GM18909 (cell line): Measurements from ENCODE around the gene SLC25A13.

Experiments used
- ATAC-seq: cut with Tn5 transposase; IDR thresholded peaks from one replicate; pipeline ENCODE4 v1.9.1; 2021; ENCODE audit warnings: mild to moderate bottlenecking; ENCODE audit not compliant: unreplicated experiment, poor library complexity

Gene SLC25A13

DNA sequence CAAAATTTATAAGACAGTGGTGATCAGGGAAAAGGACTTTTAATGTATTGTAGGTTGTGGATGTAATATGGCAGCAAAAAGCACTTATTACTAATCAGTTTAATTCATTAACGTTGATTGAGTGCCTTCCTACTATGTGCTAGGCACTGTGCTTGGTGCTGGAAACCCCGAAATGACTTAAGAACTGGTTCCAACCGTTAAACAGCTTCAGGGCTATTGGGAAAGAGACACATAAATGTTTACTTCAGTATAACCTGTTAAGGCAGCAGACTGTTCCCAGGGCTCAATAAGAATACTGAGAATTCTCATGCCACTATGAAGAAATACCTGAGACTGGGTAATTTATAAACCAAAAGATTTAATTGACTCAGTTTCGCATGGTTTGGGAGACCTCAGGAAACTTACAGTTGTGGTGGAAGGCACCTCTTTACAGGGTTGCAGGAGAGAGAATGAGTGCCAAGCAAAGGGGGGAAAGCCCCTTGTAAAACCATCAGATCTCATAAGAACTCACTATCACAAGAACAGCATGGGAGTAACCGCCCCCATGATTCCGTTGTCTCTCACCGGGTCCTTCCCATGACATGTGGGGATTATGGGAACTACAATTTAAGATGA, 1.1 kb upstream of the SLC25A13 start:
- ATAC-seq = no peak

DNA sequence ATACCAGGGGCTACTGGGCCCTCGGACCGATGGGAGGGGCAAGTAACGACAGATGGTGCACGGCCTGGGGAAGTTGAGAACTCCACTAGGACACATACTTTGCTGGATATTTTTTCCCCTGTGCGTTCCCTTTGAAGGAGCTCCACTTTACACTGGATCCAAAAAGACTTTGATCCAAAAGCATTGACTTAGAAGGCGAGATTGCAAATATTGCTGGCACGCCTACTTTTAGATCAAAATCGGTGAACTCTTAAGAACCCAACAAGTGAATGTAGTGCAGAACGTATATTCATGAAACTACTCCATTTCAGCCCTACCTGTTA, 436 bp upstream of the SLC25A13 start:
- no peak for ATAC-seq

DNA sequence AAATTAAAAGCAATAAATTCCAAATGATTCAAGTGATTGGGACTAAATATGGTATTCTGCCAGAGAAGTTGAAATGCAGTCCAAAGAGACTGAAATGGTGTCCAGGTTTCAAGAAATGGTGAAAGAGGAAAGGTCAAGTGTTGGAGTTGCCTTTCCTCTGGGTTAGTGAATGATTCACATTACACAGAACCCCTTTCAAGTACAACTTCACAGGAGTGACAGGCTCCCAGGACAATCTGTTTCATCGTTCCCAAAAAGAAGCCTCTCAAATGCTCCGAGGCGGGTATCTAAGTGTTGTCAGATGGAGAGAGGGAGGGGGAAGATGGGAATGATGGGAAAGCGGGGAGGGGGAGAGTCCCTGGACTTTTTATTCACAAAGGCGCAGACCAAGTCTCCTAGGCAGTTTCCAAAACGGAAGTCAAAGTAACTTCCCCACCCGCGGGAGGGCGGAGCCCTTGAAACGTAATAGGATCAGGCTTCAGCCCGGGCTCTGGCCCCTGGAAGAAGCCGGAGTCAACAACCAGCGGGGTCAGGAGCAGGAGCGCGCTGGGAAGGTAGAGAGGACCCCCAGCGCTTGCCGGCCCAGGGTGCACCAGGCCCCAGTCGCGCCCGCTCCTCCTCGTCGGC, 754 bp downstream of the SLC25A13 start:
- ATAC-seq = peak; percentile 45

DNA sequence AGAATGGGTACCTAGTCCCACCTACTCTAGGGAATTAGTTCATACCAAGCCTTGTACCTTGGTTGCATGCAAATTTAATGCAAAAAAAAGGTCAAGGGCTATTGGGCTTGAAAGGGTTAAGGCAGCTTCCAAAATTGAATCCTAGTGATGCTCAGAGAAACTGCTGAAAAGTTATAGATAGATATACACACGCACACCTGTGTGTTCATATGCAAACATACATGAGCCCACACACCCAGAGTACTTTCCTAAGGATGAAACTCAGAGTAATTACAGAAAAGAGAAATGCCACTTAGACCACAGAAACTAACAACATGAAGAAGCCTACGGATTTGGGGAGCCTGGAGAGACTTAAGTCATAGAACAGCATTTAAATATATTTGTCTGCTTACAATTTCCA, 1.5 kb downstream of the SLC25A13 start:
- peak; percentile 40 for ATAC-seq

DNA sequence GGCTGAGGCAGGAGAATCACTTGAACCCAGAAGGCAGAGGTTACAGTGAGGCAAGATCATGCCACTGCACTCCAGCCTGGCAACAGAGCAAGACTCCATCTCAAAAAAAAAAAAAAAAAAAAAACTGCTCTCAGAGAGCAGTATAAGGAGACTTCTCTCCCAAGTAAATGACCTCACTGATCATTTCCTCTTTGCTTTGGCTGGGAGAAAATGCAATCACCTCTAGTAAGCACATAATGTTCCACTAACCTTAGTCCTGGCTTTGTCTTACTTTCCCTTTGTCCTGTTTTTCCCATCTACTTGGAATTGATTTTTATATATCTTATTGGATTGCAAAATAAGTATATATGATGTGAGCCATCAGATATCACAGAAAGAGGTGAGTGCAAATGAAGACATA, 2.5 kb downstream of the SLC25A13 start:
- no peak for ATAC-seq

DNA sequence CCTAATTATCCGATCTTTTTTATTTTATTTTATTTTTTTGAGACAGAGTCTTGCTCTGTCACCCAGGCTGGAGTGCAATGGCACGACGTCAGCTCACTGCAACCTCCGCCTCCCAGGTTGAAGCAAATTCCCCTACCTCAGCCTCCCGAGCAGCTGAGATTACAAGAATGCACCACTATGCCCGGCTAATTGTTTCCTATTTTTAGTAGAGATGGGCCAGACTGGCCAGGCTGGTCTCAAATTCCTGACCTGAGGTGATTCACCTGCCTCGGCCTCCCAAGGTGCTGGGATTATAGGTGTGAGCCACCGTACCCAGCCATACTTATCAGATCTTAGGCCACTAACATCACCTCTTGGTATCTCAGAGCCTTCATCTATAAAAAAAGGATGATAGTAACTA, 4.9 kb downstream of the SLC25A13 start:
- ATAC-seq = no peak

DNA sequence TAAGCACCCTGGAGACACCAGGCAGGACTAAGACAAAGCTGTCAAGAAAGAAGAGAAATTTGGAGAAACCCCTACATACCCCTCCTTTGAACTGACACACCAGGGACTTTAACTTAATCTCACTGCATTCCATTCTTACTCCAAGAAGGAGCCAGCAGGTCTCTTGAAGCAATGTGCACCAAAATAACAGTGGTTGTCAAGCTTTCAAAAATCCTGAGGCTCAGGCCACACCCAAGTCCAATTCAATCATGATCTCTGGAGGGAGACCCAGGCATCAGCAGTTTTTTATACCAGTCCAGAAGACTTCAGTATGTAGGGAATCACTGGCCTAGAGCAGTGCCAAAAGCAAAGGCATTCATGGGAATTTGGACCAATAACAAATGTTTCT, 6.8 kb downstream of the SLC25A13 start:
- ATAC-seq = no peak

DNA sequence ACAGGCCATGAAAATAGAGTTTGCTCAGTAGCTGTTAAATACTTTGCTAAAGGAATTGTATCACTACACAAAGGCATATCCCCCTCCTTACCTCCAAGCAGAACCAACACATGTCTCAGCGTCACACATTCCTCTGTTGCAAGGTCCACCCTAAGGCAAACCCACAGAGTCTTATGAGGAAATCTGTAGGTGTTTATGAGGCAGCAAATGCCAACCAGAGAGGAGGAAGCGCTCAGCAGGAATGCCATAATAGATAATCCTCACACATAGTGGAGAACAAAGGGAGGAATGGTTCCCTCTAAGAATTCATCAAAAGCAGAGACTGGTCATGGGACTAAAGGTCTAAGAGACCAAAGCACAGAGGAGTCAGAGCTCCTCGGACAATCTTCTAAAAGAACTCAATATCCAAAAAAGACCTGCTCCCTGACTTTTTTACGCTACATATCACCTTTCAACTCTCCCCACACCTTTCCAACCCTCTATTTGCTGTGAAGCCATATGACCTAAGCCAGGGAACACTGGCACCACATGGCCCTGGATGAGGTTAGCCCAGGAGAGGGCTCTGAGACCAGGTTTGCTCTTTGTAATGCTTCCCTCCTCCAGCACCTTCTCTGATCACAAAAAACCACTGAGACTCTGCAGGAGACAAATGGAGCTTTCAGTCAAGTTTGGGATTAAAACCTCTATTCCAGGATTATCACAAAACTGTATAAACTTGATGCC, 7.3 kb downstream of the SLC25A13 start:
- no peak for ATAC-seq

DNA sequence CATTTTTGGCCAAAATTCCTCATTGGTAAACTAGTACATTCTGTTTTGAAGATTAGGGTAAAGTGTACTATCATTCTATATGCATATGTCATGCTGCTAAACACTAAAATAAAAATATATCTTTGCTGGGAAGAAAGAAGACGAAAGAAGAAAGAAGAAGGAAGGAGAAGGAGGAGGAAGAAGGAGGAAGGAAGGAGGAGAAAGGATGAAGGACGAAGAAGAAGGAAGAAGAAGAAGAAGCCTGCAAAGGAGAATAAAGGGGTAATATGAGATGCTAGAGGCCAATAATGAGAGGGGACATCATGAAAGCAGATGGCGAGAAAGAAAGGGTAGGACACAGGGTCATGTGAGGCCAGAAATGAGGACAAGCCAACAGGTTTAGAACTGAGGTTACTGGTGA, 8.0 kb downstream of the SLC25A13 start:
- ATAC-seq = no peak

DNA sequence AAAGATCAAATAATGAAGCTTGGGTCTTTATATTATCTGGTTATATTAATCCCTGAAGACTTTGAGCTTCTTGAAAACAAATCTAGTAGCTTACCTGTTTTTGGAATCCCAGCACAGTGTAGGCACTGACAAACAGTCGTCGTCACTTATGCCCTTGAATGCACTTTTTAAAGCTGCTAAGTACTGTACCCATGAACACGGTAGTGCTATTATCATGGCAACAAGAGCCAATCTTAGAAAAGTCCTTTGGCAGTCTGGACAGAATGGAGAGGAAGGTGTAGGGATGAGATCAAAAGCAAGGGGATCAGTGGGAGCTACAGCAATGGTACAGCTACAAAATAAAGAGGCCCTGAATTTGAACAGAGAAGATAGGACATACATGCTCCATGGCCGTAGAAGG, 9.4 kb downstream of the SLC25A13 start:
- ATAC-seq = no peak

DNA sequence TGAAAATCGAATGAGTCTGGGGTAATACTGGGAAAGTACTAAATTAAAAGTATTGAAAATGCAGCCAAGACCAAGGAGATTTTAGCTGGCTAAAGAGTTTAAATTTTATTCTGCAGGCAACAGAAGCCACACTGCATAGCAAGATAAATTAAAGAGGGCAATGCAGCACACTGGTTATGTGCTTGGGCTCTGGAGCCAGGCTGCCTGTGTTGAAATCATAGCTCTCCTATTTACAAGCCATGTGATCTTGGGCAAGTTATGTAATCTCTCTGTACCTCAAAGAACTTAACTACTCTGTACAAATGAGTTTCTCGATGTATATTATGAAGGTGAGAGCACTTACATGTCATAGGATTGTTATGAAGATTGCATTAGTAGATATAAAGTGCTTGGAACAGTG, 9.9 kb downstream of the SLC25A13 start:
- no peak for ATAC-seq

DNA sequence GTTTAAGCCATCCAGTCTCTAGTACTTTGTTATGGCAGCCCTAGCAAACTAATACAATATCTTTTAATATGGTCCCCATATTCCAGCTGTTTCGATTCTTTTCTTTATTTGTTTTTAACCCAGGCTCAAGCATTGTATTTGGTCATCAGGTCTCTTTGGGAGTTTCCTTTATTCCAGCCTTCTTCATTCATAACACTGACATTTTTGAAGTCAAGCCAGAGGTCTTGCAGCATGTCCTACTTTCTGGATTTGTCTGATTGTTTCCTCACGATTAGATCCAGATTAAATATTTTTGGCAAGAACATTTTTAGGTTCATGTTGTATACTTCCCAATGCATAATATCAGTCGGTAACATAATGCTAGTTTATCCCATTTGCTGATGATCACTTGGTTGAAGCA, 11.8 kb downstream of the SLC25A13 start:
- no peak for ATAC-seq

DNA sequence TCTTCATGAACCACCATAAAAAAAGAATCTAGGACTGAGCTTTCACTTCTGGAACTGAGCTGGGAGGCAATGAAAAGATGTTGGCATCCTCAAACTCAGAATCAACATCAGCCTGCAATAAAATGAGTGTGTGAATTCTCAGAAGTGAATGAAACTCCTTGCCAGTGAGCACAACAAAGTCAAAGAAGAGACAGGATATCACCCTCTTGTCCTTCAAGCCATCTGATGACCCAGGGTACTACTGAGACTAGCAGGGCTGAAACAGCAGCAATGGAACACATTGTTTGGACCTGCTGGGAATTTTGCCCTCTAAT, 13.0 kb downstream of the SLC25A13 start:
- ATAC-seq = no peak

DNA sequence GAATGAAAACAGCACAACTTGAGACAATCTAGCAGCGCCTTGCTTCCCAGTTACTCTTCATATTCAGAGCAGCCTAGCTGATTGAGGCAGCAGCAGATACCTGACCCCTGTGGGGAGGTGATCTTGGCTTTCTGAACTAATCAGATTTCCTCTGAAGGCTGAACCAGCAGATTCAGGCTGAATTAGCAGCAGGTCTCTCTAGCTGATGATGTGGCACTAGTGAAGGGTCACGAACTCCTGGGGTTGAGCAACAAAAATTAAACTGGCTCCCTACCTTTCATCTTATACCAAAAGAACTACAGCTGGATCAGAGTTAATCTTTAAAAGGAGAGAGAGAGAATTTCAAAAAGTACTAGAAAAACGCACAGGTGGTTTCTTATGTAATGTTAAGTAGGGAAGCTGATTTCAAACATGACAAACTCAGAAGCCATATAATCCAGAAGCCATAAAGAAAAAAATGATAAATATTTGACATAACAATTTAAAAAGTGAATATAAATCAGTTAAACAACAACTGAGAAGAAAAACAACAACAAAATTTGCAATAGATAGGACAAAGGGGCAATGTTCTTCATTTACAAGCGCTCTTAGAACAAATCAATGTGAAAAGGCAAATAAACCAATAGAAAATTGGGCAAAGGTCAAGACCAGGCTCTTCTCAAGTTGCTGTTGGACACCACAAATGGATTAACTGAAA, 13.5 kb downstream of the SLC25A13 start:
- no peak for ATAC-seq

DNA sequence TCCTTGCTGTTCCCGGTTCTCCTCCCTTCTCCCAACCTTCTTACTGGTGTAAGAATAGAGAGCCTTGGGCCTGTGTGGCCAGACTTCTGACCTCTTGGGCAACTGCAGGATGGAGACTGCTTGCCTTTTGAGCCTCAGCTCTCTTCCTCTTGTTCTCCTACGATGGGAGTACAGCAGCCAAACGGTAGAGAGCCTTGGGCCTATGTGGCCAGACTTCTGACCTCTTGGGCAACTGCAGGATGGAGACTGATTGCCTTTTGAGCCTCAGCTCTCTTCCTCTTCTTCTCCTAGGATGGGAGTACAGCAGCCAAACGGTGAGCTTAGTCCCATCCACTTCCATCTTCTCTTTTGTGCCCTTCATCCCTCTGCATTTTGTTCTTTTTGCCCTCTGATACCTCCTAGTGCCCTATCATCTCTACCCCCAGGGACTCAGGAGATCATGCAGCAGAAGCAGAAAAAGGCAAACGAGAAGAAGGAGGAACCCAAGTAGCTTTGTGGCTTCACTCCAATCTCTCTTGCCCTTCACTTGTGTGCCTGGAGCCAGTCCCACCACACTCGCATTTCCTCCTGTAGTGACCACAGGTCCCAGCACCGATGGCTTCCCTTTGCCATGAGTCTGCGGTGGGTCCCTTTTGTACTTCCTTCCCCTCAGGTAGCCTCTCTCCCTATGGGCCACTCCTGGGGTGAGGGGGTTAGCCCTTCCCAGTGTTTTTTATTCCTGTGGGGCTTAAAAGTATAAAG, 15.3 kb downstream of the SLC25A13 start:
- ATAC-seq = no peak

DNA sequence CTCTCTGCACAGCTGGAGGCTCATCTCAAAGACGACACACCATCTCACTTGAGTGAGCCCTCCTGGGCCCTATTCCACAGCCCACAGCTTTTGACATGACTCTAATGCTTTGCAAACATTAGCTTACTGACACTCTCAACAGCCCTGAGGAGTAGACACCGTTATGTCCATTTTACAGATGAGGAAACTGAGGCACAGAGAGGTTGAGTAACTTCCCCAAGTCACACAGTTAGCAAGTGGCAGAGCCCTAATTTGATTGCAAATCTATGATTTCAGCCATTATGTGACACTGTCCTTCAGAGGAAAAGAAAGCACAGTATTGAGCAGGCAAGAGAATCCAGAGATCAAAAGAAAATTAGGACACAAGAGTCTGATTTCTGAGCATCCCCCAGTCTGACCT, 16.0 kb downstream of the SLC25A13 start:
- ATAC-seq = no peak

DNA sequence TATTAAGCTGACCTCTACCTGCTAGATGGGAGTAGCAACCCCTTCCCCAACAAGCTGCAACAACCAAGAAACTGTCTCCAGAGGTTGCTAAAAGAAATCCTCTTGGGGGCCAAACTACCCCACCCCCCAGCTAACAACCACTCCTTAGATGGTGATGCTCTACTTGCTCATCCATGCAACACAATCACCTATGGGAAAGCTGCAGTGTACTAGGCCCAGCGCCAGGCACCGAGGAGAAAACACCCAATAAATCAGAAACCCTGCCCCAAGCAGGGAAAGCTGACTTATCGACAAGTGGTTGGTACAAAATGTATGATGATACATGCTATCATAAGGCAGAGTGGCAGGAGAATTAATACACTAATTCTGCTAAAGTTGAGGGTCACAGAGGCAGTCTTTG, 17.3 kb downstream of the SLC25A13 start:
- ATAC-seq = no peak

DNA sequence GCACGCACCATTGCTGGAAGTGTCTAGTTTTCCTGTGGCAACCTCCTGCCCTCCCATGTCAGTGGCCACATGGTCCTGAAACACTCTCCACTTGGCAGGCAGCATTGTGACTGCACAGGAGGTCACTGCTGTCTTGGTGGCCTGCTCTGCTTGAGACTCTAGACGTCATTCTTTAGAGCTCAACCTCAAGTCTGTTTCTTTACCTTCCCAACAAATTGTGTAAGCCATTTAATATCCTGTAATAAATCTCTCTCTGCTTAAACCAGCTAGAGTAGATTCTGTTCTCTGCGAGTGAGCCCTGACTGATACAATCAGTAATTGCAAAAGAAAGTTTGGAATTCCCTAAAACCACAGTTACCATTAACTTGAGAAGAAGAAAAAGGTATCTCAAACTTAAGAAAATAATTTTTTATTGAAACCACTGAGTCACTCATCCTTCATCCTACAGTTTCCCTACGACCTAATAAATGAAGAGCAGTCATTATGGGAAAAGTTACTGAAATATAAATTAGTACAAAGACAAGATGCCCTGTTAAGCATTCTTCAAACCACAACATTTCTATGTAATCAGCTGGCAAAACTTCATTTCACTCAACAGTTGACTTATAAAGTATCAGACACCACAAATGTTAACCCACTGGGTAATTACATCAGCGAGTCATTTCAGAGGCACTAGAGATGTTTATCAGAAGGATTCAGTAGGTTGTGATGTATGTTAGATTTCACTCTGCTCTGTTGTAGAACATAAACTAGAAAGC, 18.0 kb downstream of the SLC25A13 start:
- peak; percentile 36 for ATAC-seq

DNA sequence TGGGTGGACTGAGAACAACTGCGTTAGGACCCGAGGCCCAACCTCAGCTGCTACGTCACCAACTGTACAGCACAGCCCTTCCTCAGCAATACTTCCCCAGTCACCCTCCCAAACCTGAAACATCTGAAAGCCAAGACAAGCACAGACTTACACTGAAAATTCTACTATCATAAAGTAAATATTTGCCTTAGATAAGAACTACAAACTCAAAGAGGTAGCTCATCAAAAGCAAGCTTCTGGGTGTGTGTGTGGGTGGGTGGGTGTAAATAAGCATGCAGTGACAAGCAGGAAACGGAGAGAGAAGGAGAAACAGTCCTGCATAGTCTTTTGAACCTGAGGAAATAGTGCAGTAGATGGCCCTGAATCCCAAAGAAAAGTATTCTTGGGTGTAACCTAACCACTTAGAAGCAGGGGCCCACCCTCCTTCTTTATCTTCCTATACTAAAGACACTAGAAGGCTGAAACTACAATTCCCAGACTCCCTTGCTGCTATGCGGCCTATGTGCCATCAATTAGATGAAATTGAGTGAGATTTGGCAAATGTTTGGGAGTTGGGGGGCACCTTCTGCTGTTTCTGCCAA, 18.7 kb downstream of the SLC25A13 start:
- ATAC-seq = no peak

DNA sequence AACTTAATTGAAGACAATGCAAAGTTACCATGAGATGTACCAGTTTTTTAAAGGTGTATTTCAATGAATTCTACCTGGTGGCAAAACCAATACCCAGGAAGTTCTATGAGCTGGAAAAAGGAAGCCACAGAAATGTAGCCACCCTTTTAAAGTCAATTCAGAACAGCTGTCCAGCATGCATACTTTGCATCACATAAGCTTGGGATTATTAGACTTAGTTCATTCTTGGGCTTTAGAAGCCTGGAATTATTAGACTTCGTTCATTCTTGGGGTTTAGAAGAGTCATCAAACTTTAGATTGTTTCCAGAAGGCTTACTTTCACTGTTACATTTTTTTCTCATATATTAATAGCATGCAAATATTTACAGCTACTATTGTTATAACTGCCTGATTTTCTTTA, 20.9 kb downstream of the SLC25A13 start:
- no peak for ATAC-seq
